HG03039 (cell line): ENCODE results near the gene CDKN2D.

Experiments used
- ATAC-seq: cut with Tn5 transposase; IDR thresholded peaks from one replicate; pipeline ENCODE4 v1.9.1; 2021; ENCODE audit warnings: mild to moderate bottlenecking, moderate library complexity; ENCODE audit not compliant: unreplicated experiment

The CDKN2D gene

GRCh38 chr19:10523135-10523636 lies 45.6 kb downstream of the CDKN2D start:
- ATAC-seq, result no peak

DNA sequence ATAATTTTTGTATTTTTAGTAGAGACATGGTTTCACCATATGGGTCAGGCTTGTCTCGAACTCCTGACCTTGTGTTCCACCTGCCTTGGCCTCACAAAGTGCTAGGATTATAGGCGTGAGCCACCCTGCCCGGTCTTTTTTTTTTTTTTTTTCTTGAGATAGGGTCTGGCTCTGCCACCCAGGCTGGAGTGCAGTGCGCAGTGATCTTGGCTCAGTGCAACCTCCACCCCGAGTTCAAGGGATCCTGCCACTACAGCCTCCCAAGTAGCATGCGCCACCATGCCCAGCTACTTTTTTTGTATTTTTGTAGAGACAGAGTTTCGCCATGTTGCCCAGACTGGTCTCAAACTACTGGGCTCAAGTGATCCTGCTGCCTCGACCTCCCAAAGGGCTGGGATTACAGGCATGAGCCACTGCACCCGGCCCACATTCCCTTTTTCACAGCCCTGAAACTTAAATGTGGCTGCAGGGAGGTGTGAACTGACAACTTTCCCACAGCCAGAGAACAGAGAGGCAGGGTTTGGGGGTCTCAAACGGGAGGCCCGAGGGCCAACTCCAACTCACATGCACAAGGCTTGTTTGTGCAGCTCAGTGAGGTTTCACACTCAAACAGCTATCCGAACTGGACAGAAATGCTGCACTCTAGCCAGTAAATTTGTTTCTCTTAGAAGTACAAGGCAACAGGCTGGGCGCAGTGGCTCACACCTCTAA lies 47.2 kb downstream of the CDKN2D start:
- ATAC-seq, result no peak

GRCh38 chr19:10520652-10521318 lies 48.0 kb downstream of the CDKN2D start:
- no peak for ATAC-seq

- no peak for ATAC-seq
These were observed 49.4 kb downstream of the CDKN2D start for GRCh38 chr19:10519421-10519820.

- ATAC-seq, result no peak
These were observed 50.1 kb downstream of the CDKN2D start for GRCh38 chr19:10518444-10519361.

- no peak for ATAC-seq
These were observed 50.9 kb downstream of the CDKN2D start for GRCh38 chr19:10517760-10518443.

GRCh38 chr19:10517361-10517759 lies 51.4 kb downstream of the CDKN2D start, which contains the start of gene S1PR5:
Gene S1PR5 (minus strand): TSS chr19:10517447. CDS start chr19:10515011, 2,436 bp downstream.
- ATAC-seq, result no peak

GRCh38 chr19:10516671-10517286 lies 52.0 kb downstream of the CDKN2D start:
- ATAC-seq, result no peak
